Mesendoderm (in vitro differentiated cells): Measurements from ENCODE around the gene TCERG1L.
A peak's percentile ranks its signal among the peaks of the same experiment; 100 is the strongest.
"Not testable (repeated sequence)": the region's sequence is repeated elsewhere in the genome, so short reads cannot be mapped to it uniquely, and the experiment has no call there.

Experiments used
- DNase-seq: peaks from one replicate; pipeline ENCODE4 v3.0.0; 2013
- H2AK5ac ChIP-seq: 2 replicates; pipeline ENCODE4 v1.6.1; 2013; ENCODE audit warnings: low read length, inconsistent platforms
- H2BK120ac ChIP-seq: 2 replicates; pipeline ENCODE4 v1.6.1; 2013; ENCODE audit warnings: low read depth, mild to moderate bottlenecking, low read length, moderate library complexity, mixed read lengths
- H2BK15ac ChIP-seq: replicated peaks from 2 replicates; pipeline ENCODE4 v1.6.1; 2013; ENCODE audit warnings: low read depth, mild to moderate bottlenecking, moderate library complexity
- H2BK5ac ChIP-seq: 2 replicates; pipeline ENCODE4 v1.6.1; 2013; ENCODE audit warnings: low read length, inconsistent platforms
- H3K18ac ChIP-seq: 2 replicates; pipeline ENCODE4 v1.6.1; 2013; ENCODE audit warnings: mild to moderate bottlenecking, low read length, mixed read lengths
- H3K23ac ChIP-seq: one replicate; pipeline ENCODE4 v1.6.1; 2013; ENCODE audit warnings: low read length
- H3K27ac ChIP-seq: 2 replicates; pipeline ENCODE4 v1.5.1; 2013; ENCODE audit warnings: low read depth, mild to moderate bottlenecking, inconsistent platforms, low read length, moderate library complexity
- H3K27me3 ChIP-seq: 2 replicates; pipeline ENCODE4 v1.6.1; 2013; ENCODE audit warnings: low read length, control low read depth, mild to moderate bottlenecking, inconsistent platforms; ENCODE audit not compliant: insufficient read depth, poor library complexity
- H3K36me3 ChIP-seq: 2 replicates; pipeline ENCODE4 v1.6.1; 2013; ENCODE audit warnings: low read length, inconsistent platforms; ENCODE audit not compliant: control insufficient read depth, insufficient read depth
- H3K4ac ChIP-seq: one replicate; pipeline ENCODE4 v1.6.1; 2013; ENCODE audit warnings: low read depth, mild to moderate bottlenecking, low read length, moderate library complexity
- H3K4me1 ChIP-seq: 2 replicates; pipeline ENCODE4 v1.6.1; 2013; ENCODE audit warnings: low read depth, low read length, inconsistent platforms; ENCODE audit not compliant: control insufficient read depth
- H3K4me2 ChIP-seq: 2 replicates; pipeline ENCODE4 v1.6.1; 2013; ENCODE audit warnings: low read length
- H3K4me3 ChIP-seq: 2 replicates; pipeline ENCODE4 v1.5.1; 2013; ENCODE audit warnings: mild to moderate bottlenecking, low read length
- H3K56ac ChIP-seq: one replicate; pipeline ENCODE4 v1.6.1; 2013; ENCODE audit warnings: low read length
- H3K79me1 ChIP-seq: 2 replicates; pipeline ENCODE4 v1.6.1; 2013; ENCODE audit warnings: low read length, inconsistent platforms
- H3K79me2 ChIP-seq: 2 replicates; pipeline ENCODE4 v1.6.1; 2013; ENCODE audit warnings: mild to moderate bottlenecking, low read length; ENCODE audit not compliant: control insufficient read depth, insufficient read depth
- H3K9ac ChIP-seq: 2 replicates; pipeline ENCODE4 v1.6.1; 2013; ENCODE audit warnings: low read length, inconsistent platforms
- H4K5ac ChIP-seq: one replicate; pipeline ENCODE4 v1.6.1; 2013; ENCODE audit warnings: low read length
- H4K8ac ChIP-seq: one replicate; pipeline ENCODE4 v1.6.1; 2013; ENCODE audit warnings: low read depth, mild to moderate bottlenecking, control low read depth, low read length, moderate library complexity
- WGBS: extraction: QIAGEN DNeasy Blood & Tissue Kit; methylation state at CpG from one replicate; pipeline ENCODE4 v1.1.7; 2013; ENCODE audit warnings: low lambda C conversion rate, missing lambda C conversion rate; ENCODE audit not compliant: insufficient coverage; ENCODE audit errors: extremely low coverage; 5-methylcytosine and 5-hydroxymethylcytosine counted together

The TCERG1L gene

GRCh38 chr10:131239450-131239849 lies 72.1 kb downstream of the TCERG1L start:
- Histone ChIP-seq H3K36me3 (no peaks in the 10 kb centered on the region), H3K18ac (no peak overlapping the region)

DNA sequence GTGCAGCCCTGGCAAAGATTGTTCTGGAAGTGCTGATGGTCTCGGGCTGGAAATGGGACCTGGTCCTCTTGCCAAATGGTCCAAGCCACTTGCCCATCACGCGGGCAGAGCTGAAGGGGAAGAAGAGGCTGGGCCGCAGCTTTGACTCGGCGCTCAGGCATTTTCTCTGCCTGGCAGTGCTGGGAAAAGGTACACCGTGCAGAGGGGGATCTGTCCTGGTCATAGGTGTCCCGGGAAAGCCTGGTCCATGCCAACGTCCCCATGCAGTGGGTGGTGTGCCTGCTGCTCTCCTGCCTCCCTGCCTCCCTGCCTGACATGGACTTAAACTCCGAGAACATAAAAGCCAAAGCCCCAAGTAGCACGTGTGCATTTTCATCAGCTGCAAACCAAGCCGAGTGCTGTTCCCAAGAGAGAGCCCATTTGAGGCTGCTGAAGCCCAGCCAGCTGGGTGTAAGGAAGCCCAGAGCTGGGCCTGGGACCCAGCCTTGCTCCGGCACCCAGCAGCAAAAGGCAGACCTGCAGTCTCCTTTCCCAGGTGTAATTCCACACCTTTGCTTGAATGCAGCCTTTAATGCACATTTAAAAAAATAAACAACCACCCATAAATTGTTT lies 72.7 kb downstream of the TCERG1L start:
- DNase-seq: no peak
- Histone ChIP-seq H3K9ac (no peak overlapping the region), H3K23ac (no peak overlapping the region), H2BK5ac (no peak overlapping the region), H4K8ac (no peak overlapping the region), H2AK5ac (no peak overlapping the region), H3K4me2 (no peak overlapping the region), H2BK120ac (no peak overlapping the region), H3K56ac (no peak overlapping the region), H3K27ac (no peak overlapping the region), H3K4me1 (no peaks in the 10 kb centered on the region), H3K79me1 (no peaks in the 10 kb centered on the region), H2BK15ac (no peak overlapping the region), H4K5ac (no peak overlapping the region), H3K27me3 (no peaks in the 10 kb centered on the region), H3K18ac (no peak overlapping the region), H3K4ac (no peak overlapping the region), H3K4me3 (no peak overlapping the region), H3K36me3 (no peaks in the 10 kb centered on the region), H3K79me2 (peaks cover under 1% of the 10 kb centered on the region)
- no CpG with 5 or more reads among the region's 13 CpGs for WGBS

More at GRCh38 chr10:131239450-131239849, 72.1 kb downstream of the TCERG1L start:
- no peaks in the 10 kb centered on the region for H3K4me1 ChIP-seq
- H3K4ac ChIP-seq: no peak overlapping the region
- H3K79me2 ChIP-seq: peaks cover 2% of the 10 kb centered on the region
- WGBS: no CpG with 5 or more reads among the region's 13 CpGs
- H3K4me3 ChIP-seq: no peak overlapping the region
- no peaks in the 10 kb centered on the region for H3K27me3 ChIP-seq
- no peak overlapping the region for H2BK120ac ChIP-seq
- no peak for DNase-seq
- no peak overlapping the region for H4K5ac ChIP-seq
- H2BK5ac ChIP-seq: no peak overlapping the region
- H3K9ac ChIP-seq: no peak overlapping the region
- H3K56ac ChIP-seq: no peak overlapping the region
- no peaks in the 10 kb centered on the region for H3K79me1 ChIP-seq
- no peak overlapping the region for H3K23ac ChIP-seq
- no peak overlapping the region for H3K27ac ChIP-seq
- no peak overlapping the region for H4K8ac ChIP-seq
- no peak overlapping the region for H3K4me2 ChIP-seq
- no peak overlapping the region for H2BK15ac ChIP-seq
- no peak overlapping the region for H2AK5ac ChIP-seq

GRCh38 chr10:131237991-131238651 lies 73.4 kb downstream of the TCERG1L start:
- H4K5ac ChIP-seq: no peak overlapping the region
- H3K27me3 ChIP-seq: no peaks in the 10 kb centered on the region
- H2AK5ac ChIP-seq: no peak overlapping the region
- H3K9ac ChIP-seq: no peak overlapping the region
- H2BK15ac ChIP-seq: no peak overlapping the region
- H3K36me3 ChIP-seq: no peaks in the 10 kb centered on the region
- no peaks in the 10 kb centered on the region for H3K4me1 ChIP-seq
- no peak overlapping the region for H4K8ac ChIP-seq
- no peak overlapping the region for H3K23ac ChIP-seq
- DNase-seq: no peak
- no peak overlapping the region for H3K4ac ChIP-seq
- H3K79me1 ChIP-seq: no peaks in the 10 kb centered on the region
- no peak overlapping the region for H3K56ac ChIP-seq
- H3K79me2 ChIP-seq: no peaks in the 10 kb centered on the region
- H3K27ac ChIP-seq: no peak overlapping the region
- WGBS: no CpG with 5 or more reads among the region's 20 CpGs
- H3K18ac ChIP-seq: no peak overlapping the region
- no peak overlapping the region for H2BK5ac ChIP-seq
- H3K4me3 ChIP-seq: no peak overlapping the region
- no peak overlapping the region for H2BK120ac ChIP-seq
- H3K4me2 ChIP-seq: no peak overlapping the region

DNA sequence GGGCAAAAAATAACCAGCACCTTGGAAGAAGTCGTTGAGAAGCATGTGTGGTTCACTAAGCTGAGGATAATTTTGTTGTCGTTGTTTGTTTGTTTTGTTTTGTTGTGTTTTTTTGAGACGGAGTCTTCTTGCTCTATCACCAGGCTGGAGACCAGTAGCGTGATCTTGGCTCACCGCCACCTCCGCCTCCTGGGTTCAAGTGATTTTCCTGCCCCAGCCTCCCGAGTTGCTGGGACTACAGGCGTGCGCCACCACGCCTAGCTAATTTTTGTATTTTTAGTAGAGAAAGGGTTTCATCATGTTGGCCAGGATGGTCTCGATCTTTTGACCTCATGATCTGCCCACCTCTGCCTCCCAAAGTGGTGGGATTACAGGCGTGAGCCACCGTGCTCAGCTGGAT lies 76.9 kb downstream of the TCERG1L start:
- H3K79me2 ChIP-seq, H3K4ac ChIP-seq, H3K56ac ChIP-seq, H2BK15ac ChIP-seq, H3K23ac ChIP-seq, H3K4me2 ChIP-seq, H3K9ac ChIP-seq, H3K36me3 ChIP-seq, DNase-seq, H2AK5ac ChIP-seq, H4K5ac ChIP-seq, H3K27me3 ChIP-seq, H2BK120ac ChIP-seq, H3K4me3 ChIP-seq, H2BK5ac ChIP-seq, H3K79me1 ChIP-seq, H3K18ac ChIP-seq, H3K27ac ChIP-seq, H3K4me1 ChIP-seq, H4K8ac ChIP-seq: not testable (repeated sequence)
- WGBS: no CpG with 5 or more reads among the region's 13 CpGs

DNA sequence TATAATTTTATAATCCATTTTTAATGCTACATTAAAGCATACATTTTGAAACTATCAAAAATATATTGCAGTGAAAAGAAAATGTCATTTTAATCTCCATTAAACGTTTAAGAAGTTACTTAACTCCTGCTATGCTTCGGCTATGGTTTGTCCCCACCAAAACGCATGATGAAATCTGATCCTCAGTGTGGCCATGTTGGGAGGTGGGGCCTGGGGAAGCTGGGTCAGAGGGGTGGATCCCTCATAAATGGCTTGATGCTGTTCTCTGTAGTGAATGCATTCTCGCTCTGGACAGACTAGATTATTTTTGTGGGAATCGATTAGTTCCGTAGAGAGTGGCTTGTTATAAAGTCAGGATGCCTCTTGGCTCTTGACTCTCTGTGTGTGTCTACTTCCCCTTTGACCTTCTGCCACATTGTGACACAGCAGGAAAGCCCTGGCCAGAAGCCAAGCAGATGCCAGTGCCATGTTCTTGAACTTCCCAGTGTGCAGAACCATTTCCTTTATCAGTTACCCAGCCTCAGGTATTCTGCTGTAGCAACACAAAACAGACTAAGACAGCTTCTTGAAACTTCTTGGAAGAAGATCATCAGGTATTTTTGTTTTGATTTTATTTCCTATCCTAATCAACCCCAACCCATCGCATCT lies 77.8 kb downstream of the TCERG1L start:
- no peak overlapping the region for H2BK5ac ChIP-seq
- no peak overlapping the region for H3K18ac ChIP-seq
- H4K5ac ChIP-seq: no peak overlapping the region
- H3K27ac ChIP-seq: no peak overlapping the region
- no peaks in the 10 kb centered on the region for H3K27me3 ChIP-seq
- no CpG with 5 or more reads among the region's 7 CpGs for WGBS
- no peak overlapping the region for H3K4me3 ChIP-seq
- H2AK5ac ChIP-seq: no peak overlapping the region
- no peak overlapping the region for H2BK15ac ChIP-seq
- H3K23ac ChIP-seq: no peak overlapping the region
- H3K4me1 ChIP-seq: no peaks in the 10 kb centered on the region
- H3K9ac ChIP-seq: no peak overlapping the region
- H3K56ac ChIP-seq: no peak overlapping the region
- H3K79me2 ChIP-seq: no peaks in the 10 kb centered on the region
- H3K36me3 ChIP-seq: no peaks in the 10 kb centered on the region
- H3K4me2 ChIP-seq: no peak overlapping the region
- no peaks in the 10 kb centered on the region for H3K79me1 ChIP-seq
- no peak overlapping the region for H4K8ac ChIP-seq
- no peak overlapping the region for H3K4ac ChIP-seq
- peak; percentile 35 for DNase-seq
- no peak overlapping the region for H2BK120ac ChIP-seq
